Measurements from ENCODE around the gene ACTR8. TPM values are rescaled to one million over a fixed set of nuclear protein-coding genes. Genes with fewer than 3 reads are reported as not detected.

ACTR8 gene
- total RNA-seq, 1 experiment from 2014 or later, result 21.2 TPM

GRCh38 chr3:53833700-53834099 is 48.3 kb downstream of the ACTR8 start:
- H3K36me3 ChIP-seq (replicated peaks; ENCODE audit: control insufficient read depth, insufficient read depth, low read length), result no peaks in the 10 kb centered on the region; the same call in 1 of the 2 replicates
- DNase-seq, result no peak
- no peaks in the 10 kb centered on the region for H3K27me3 ChIP-seq (ENCODE audit: control insufficient read depth, insufficient read depth, low read length)
- no peak overlapping the region for H3K4me3 ChIP-seq (ENCODE audit: insufficient read depth, low read depth, low read length)

GRCh38 chr3:53833053-53833645 is 48.8 kb downstream of the ACTR8 start:
- H3K4me3 ChIP-seq (ENCODE audit: insufficient read depth, low read depth, low read length), result no peak overlapping the region
- DNase-seq, result no peak
- no peaks in the 10 kb centered on the region for H3K36me3 ChIP-seq (replicated peaks; ENCODE audit: control insufficient read depth, insufficient read depth, low read length)
- H3K27me3 ChIP-seq (ENCODE audit: control insufficient read depth, insufficient read depth, low read length), result no peaks in the 10 kb centered on the region

GRCh38 chr3:53830944-53831343 is 51.0 kb downstream of the ACTR8 start:
- H3K4me3 ChIP-seq (ENCODE audit: insufficient read depth, low read depth, low read length), result no peak overlapping the region
- no peak for DNase-seq

DNA sequence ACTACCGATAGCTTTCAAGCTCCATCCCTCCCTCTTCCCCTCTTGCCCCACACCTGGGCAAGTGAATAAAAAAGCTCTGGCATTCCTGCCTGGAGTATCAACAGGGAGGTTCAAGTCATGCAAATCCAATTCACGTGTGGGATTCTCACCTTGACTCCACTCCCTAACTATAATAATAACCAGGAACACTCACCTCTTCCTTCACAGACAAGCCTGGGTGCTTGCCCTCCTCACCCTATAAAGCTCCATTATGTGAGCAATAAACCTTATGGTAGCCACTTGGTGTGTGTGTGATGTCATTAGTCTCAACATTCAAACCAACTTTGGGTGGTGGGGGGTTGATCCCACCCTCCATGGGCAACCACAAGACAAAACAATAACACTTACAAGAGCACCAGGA is 52.3 kb downstream of the ACTR8 start:
- DNase-seq, result no peak
- Histone ChIP-seq H3K27me3 (ENCODE audit: control insufficient read depth, insufficient read depth, low read length) (no peaks in the 10 kb centered on the region), H3K4me3 (ENCODE audit: insufficient read depth, low read depth, low read length) (no peak overlapping the region), H3K36me3 (replicated peaks; ENCODE audit: control insufficient read depth, insufficient read depth, low read length) (no peaks in the 10 kb centered on the region)

More at GRCh38 chr3:53830944-53831343, 51.0 kb downstream of the ACTR8 start:
- Histone ChIP-seq H3K27me3 (ENCODE audit: control insufficient read depth, insufficient read depth, low read length) (no peaks in the 10 kb centered on the region), H3K36me3 (replicated peaks; ENCODE audit: control insufficient read depth, insufficient read depth, low read length) (no peaks in the 10 kb centered on the region)

- Histone ChIP-seq H3K27me3 (ENCODE audit: control insufficient read depth, insufficient read depth, low read length) (no peaks in the 10 kb centered on the region), H3K36me3 (replicated peaks; ENCODE audit: control insufficient read depth, insufficient read depth, low read length) (no peaks in the 10 kb centered on the region), H3K4me3 (ENCODE audit: insufficient read depth, low read depth, low read length) (no peak overlapping the region)
- DNase-seq, result no peak
Measured at GRCh38 chr3:53828581-53828980, 53.4 kb downstream of the ACTR8 start.

DNA sequence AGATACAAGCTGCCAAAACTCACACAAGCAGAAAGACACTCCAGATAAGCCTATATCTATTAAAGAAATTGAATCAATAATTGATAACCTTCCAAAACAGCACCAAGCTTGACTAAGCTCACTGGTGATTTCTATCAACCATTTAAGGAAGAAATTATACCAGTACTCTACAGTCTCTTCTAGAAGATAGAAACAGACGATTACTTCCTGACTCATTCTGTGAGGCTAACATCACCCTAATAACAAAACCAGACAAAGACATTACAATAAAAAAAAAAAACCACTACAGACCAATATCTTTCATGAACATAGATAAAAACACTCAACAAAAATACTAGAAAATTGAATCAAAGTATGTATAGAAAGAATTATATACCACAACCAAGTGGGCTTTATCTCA is 55.9 kb downstream of the ACTR8 start:
- Histone ChIP-seq H3K27me3 (ENCODE audit: control insufficient read depth, insufficient read depth, low read length) (no peaks in the 10 kb centered on the region), H3K4me3 (ENCODE audit: insufficient read depth, low read depth, low read length) (no peak overlapping the region), H3K36me3 (replicated peaks; ENCODE audit: control insufficient read depth, insufficient read depth, low read length) (no peaks in the 10 kb centered on the region; the same call in none of the 2 replicates)
- DNase-seq, result no peak

- H3K36me3 ChIP-seq (replicated peaks; ENCODE audit: control insufficient read depth, insufficient read depth, low read length), result peaks cover 3% of the 10 kb centered on the region
- no peaks in the 10 kb centered on the region for H3K27me3 ChIP-seq (ENCODE audit: control insufficient read depth, insufficient read depth, low read length)
- DNase-seq, result no peak
- no peak overlapping the region for H3K4me3 ChIP-seq (ENCODE audit: insufficient read depth, low read depth, low read length)
Measured at GRCh38 chr3:53824795-53825194, 57.2 kb downstream of the ACTR8 start.

DNA sequence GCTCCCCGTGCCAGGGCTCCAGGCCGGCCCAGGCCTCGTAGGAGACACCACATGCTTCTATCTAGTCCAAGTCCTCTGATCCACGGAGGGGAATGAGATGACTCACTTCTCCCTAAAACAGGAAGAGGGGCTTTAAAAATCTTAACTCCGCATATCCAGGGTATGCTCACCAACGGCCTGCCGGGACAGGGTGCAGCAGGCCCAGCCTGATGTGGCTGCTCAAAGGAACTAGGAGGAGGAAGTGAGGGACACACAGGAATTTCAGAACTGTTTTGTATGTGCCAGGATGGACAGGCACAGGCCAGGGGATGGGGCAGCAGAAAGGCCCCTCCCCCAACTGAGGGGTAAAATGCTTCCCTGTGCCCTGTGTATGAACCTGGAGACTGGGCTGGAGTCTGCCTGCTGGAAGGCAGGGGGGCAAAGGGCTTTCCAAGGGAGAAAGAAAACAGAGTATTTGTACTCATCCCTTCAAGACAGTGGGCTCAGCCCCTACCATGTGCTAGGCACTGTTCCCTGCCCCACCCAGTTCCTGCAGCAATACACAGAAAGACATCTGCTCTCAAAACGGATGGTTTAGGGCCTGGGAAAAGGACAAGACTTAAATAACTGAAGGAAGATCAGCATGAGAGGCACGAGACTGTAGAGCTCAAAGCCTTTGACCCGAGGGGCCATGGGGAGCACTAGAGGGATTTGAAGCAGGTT is 57.8 kb downstream of the ACTR8 start:
- Histone ChIP-seq H3K4me3 (ENCODE audit: insufficient read depth, low read depth, low read length) (no peak overlapping the region), H3K27me3 (ENCODE audit: control insufficient read depth, insufficient read depth, low read length) (no peaks in the 10 kb centered on the region), H3K36me3 (replicated peaks; ENCODE audit: control insufficient read depth, insufficient read depth, low read length) (peaks cover 3% of the 10 kb centered on the region)
- DNase-seq, result no peak

DNA sequence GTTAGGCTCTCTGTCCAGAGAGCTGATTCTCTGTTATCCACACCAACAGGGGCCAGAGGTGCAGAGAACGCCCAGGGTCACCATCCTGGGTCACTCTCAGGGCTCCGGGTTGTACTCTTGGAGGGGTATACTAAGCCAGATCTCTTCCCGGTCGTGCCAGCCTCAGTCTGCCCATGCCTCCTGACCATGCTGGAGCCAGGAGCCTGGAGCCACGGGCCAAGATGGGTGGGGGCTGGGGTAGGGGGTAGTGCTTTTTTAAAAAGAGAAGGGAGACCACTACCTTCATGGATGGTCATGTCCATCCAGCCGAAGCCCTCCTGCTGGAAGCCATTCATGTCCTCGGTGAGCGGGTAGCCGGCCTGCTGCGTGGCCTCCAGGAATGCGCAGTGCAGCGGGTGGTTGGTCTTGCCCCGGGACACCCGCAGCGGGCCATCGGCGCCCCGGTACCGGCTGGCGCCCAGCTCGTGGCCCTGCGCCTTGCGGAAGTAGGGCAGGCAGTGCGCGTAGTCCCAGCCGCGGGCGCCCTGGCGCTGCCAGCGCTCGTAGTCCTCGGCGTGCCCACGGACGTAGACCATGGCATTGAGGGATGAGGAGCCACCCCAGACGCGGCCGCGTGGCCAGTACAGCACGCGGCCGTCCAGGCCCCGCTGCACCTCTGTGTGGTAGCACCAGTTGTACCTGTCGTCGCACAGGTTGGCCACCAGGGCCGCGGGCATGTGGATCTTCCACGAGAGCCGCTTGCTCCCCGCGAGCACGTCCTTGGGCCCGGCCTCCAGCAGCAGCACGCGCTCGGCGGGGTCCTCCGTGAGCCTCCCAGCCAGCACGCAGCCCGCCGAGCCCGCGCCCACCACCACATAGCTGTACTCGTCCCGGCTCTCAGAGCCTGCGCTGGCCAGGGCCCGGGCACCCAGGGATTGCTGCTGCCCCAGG is 58.7 kb downstream of the ACTR8 start:
- DNase-seq, result peak; percentile 78
- peaks cover 7% of the 10 kb centered on the region for H3K36me3 ChIP-seq (replicated peaks; ENCODE audit: control insufficient read depth, insufficient read depth, low read length)
- no peaks in the 10 kb centered on the region for H3K27me3 ChIP-seq (ENCODE audit: control insufficient read depth, insufficient read depth, low read length)
- H3K4me3 ChIP-seq (ENCODE audit: insufficient read depth, low read depth, low read length), result no peak overlapping the region

DNA sequence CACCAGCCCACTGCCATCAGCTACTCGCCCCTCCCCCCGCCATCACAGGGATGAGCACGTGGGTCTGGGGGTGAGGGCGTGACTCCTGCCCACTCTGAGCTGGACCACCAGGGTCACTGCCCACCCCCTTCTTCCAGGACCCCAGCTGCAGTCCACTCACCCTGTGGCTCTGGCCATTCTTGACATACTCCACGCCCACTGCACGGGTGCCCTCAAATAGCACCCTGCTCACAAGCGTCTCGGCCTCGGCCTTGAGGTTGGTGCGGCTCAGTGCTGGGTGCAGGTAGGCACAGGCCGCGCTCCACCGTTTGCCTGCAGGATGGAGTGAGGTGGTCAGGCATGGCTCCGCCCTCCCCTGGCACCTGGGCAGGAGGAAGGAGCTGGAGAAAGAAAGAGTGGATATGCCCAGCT is 59.6 kb downstream of the ACTR8 start:
- no peak for DNase-seq
- H3K36me3 ChIP-seq (replicated peaks; ENCODE audit: control insufficient read depth, insufficient read depth, low read length), result peaks cover 7% of the 10 kb centered on the region
- H3K4me3 ChIP-seq (ENCODE audit: insufficient read depth, low read depth, low read length), result no peak overlapping the region
- H3K27me3 ChIP-seq (ENCODE audit: control insufficient read depth, insufficient read depth, low read length), result no peaks in the 10 kb centered on the region

- H3K36me3 ChIP-seq (replicated peaks; ENCODE audit: control insufficient read depth, insufficient read depth, low read length), result peaks cover 7% of the 10 kb centered on the region
Measured at GRCh38 chr3:53821631-53822121, 60.3 kb downstream of the ACTR8 start.

GRCh38 chr3:53820756-53821580 is 61.0 kb downstream of the ACTR8 start:
- Histone ChIP-seq H3K27me3 (ENCODE audit: control insufficient read depth, insufficient read depth, low read length) (no peaks in the 10 kb centered on the region), H3K36me3 (replicated peaks; ENCODE audit: control insufficient read depth, insufficient read depth, low read length) (peaks cover 7% of the 10 kb centered on the region)

More at GRCh38 chr3:53821631-53822121, 60.3 kb downstream of the ACTR8 start:
- DNase-seq, result no peak
- Histone ChIP-seq H3K27me3 (ENCODE audit: control insufficient read depth, insufficient read depth, low read length) (no peaks in the 10 kb centered on the region), H3K4me3 (ENCODE audit: insufficient read depth, low read depth, low read length) (no peak overlapping the region)

DNA sequence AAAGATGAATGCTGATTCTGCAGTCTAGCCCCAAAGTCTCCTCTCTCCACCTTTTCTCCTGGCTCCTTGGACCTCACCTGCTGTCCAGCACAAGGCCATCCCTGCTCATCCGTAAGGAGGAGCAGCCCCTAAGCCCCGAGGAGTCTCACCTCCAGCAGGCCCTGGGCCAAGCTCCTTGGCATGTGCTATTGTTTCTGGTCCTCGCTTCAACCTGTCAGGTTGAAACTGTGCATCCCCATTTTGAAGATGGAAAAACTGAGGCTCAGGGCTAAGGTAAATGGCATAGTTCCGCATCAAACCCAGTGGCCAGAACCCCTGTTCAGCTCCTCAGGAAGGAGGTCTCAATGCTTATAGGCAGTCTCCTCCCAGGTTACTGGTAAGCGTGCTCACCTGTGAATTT is 61.9 kb downstream of the ACTR8 start:
- H3K27me3 ChIP-seq (ENCODE audit: control insufficient read depth, insufficient read depth, low read length), result no peaks in the 10 kb centered on the region
- peaks cover 7% of the 10 kb centered on the region for H3K36me3 ChIP-seq (replicated peaks; ENCODE audit: control insufficient read depth, insufficient read depth, low read length)
- no peak for DNase-seq
- H3K4me3 ChIP-seq (ENCODE audit: insufficient read depth, low read depth, low read length), result no peak overlapping the region

More at GRCh38 chr3:53820756-53821580, 61.0 kb downstream of the ACTR8 start:
- H3K4me3 ChIP-seq (ENCODE audit: insufficient read depth, low read depth, low read length), result no peak overlapping the region
- DNase-seq, result no peak
